HG03378 (cell line): ENCODE data around the gene PML.
"Not testable (repeated sequence)": the region's sequence is repeated elsewhere in the genome, so short reads cannot be mapped to it uniquely, and the experiment has no call there.

Experiments used
- ATAC-seq: cut with Tn5 transposase; IDR thresholded peaks from one replicate; pipeline ENCODE4 v1.9.1; 2021; ENCODE audit warnings: mild to moderate bottlenecking, moderate library complexity; ENCODE audit not compliant: unreplicated experiment

Gene PML

GRCh38 chr15:74037171-74038117, 42.9 kb downstream of the PML start:
- ATAC-seq, result no peak

- no peak for ATAC-seq
These were observed 44.5 kb downstream of the PML start for GRCh38 chr15:74038707-74039655.

GRCh38 chr15:74039656-74040010, 45.1 kb downstream of the PML start:
- ATAC-seq, result no peak

GRCh38 chr15:74040109-74040850, 45.8 kb downstream of the PML start:
- no peak for ATAC-seq

- ATAC-seq, result no peak
These were observed 46.8 kb downstream of the PML start for GRCh38 chr15:74041311-74041756.

- no peak for ATAC-seq
These were observed 47.4 kb downstream of the PML start for GRCh38 chr15:74041777-74042435.

- no peak for ATAC-seq
These were observed 48.3 kb downstream of the PML start for GRCh38 chr15:74042603-74043424.

GRCh38 chr15:74043425-74044266, 49.1 kb downstream of the PML start:
- no peak for ATAC-seq

GRCh38 chr15:74044267-74045110, 50.0 kb downstream of the PML start:
- ATAC-seq, result no peak

GRCh38 chr15:74045184-74045583, 50.7 kb downstream of the PML start:
- no peak for ATAC-seq

GRCh38 chr15:74045636-74046274, 51.2 kb downstream of the PML start:
- no peak for ATAC-seq

- ATAC-seq, result no peak
These were observed 51.8 kb downstream of the PML start for GRCh38 chr15:74046275-74046674.

GRCh38 chr15:74050127-74050526, 55.6 kb downstream of the PML start:
- no peak for ATAC-seq

GRCh38 chr15:74050556-74051234, 56.2 kb downstream of the PML start:
- no peak for ATAC-seq

- ATAC-seq, result not testable (repeated sequence)
These were observed 58.0 kb downstream of the PML start for GRCh38 chr15:74052271-74053260.
